Stomach smooth muscle (tissue), 2 donors: ENCODE measurements around the gene CHRM5.

Experiments used
- H3K27ac ChIP-seq: one replicate; pipeline ENCODE4 v1.7.0; 2013; ENCODE audit warnings: mild to moderate bottlenecking, low read length, inconsistent platforms
- H3K27me3 ChIP-seq, 2 donors: one replicate each; pipeline ENCODE4 v1.7.0; 2013; ENCODE audit warnings: low read length in 2 of 2; ENCODE audit not compliant: insufficient read depth in 2 of 2, control insufficient read depth in 1 of 2
- H3K36me3 ChIP-seq, 2 donors: one replicate each; pipeline ENCODE4 v1.7.0; 2013; ENCODE audit warnings: low read length in 2 of 2; ENCODE audit not compliant: control insufficient read depth in 2 of 2, insufficient read depth in 2 of 2
- H3K4me1 ChIP-seq: one replicate; pipeline ENCODE4 v1.7.0; 2013; ENCODE audit warnings: low read length; ENCODE audit not compliant: control insufficient read depth, insufficient read depth
- H3K4me3 ChIP-seq, 2 donors: one replicate each; pipeline ENCODE4 v1.7.0; 2013; ENCODE audit warnings: low read length in 2 of 2
- H3K9ac ChIP-seq, 2 donors: one replicate each; pipeline ENCODE4 v1.7.0; 2013; ENCODE audit warnings: low read length in 2 of 2, mild to moderate bottlenecking in 1 of 2
- H3K9me3 ChIP-seq, 2 donors: one replicate each; pipeline ENCODE4 v1.7.0; 2013; ENCODE audit warnings: low read length in 2 of 2; ENCODE audit not compliant: control insufficient read depth in 2 of 2
- donor health status: healthy.
- donor health status: Pancreatic carcinoma.

The CHRM5 gene

DNA sequence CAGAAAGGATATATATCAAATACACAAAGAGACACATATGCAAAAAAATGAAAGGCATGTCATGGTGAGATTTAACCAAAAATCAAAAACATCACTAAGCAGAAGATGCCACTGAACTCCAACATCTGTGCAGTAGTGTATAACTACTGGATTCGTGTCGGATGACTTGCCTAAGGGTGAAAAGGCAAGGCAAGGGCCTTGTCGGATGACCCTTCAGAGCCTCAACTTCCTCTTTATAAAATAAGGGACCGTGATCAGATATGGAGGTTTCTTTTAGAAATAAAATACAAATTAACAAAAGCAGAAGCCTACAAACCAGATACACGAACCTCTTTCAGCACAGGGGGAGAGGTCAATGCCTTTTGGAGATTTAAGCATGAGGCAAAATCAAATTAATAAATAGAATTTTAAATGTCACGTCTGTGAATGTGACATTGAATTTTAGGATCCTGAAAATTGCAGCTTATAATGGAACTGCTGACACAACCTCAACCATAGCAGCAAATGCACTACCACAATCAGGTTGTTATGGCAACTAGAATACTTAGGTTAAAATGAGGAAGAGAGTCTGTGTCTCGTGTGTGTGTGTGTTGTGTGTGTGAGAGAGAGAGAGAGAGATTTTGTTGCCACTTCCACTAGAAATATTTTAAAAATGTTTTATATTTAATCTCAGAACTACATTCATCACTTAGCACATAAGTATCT, 8.3 kb upstream of the CHRM5 start:
- Histone ChIP-seq H3K27ac (no peak overlapping the region), H3K4me1 (no peaks in the 10 kb centered on the region), H3K4me3 (no peak overlapping the region), H3K9me3 (no peaks in the 10 kb centered on the region), H3K9ac (no peak overlapping the region), H3K36me3 (no peaks in the 10 kb centered on the region), H3K27me3 (no peaks in the 10 kb centered on the region)

DNA sequence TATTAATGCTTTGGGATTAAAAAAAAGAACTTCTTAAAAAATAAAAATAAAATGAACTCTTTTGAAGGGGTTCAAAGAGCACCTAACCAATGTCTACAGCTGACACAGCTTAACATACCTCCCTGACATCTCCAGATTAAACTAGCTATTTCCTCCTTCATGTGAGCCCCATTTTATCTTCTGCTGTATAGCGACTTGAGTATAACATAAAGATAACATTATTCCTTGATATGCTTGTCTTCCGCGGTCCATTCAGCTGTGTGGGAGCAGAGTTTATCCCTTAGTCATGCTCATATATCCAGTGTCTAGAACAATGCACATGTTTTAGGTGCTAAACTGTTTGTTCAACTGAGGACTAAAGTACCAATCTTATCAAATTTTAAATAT, 7.8 kb upstream of the CHRM5 start:
- no peak overlapping the region for H3K9ac ChIP-seq

DNA sequence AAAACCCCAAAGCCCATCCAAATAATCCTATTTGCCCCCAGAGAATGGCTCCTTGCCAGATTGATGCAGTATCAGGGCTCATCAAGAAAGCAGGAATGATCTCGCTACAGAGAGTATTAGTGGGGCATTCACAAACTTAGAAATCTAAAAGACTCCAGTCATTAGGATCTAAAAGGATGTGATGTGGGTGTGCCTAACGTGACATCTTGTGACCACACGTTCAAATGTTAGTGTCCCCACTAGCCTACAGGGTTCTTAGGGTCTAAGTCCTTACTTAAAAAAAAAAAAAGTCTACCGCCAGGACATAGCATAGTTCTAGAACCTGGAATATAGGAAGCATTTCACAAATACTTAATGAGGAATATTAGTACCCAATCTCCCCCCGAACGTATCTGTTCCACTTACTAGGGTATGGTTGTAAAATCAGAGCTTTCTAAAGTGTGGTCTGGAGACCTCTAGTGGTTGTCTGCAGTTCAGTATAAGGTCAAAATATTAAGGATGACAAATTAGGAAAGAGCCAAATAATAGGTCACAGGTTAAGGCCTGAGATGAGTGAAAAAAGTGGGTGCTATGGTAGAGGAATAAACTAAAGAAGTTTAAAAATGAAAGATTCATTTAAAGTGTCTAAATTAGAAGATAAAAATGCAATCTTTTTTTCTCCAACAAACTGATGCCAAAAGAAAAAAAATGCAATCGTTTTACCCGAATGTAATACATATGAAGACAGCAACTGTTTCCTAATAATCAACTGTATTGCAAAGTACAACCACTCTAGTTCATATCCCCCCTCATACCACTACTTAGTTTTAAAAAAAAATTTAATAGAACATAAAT, 4.2 kb upstream of the CHRM5 start:
- no peak overlapping the region for H3K4me3 ChIP-seq
- H3K27me3 ChIP-seq = no peaks in the 10 kb centered on the region
- H3K4me1 ChIP-seq = no peaks in the 10 kb centered on the region
- H3K9ac ChIP-seq = no peak overlapping the region
- H3K9me3 ChIP-seq = no peaks in the 10 kb centered on the region
- no peaks in the 10 kb centered on the region for H3K36me3 ChIP-seq
- no peak overlapping the region for H3K27ac ChIP-seq

More for the DNA sequence above, 7.8 kb upstream of the CHRM5 start:
- H3K4me3 ChIP-seq = no peak overlapping the region
- no peaks in the 10 kb centered on the region for H3K27me3 ChIP-seq
- H3K36me3 ChIP-seq = no peaks in the 10 kb centered on the region
- H3K4me1 ChIP-seq = no peaks in the 10 kb centered on the region
- no peaks in the 10 kb centered on the region for H3K9me3 ChIP-seq
- no peak overlapping the region for H3K27ac ChIP-seq

DNA sequence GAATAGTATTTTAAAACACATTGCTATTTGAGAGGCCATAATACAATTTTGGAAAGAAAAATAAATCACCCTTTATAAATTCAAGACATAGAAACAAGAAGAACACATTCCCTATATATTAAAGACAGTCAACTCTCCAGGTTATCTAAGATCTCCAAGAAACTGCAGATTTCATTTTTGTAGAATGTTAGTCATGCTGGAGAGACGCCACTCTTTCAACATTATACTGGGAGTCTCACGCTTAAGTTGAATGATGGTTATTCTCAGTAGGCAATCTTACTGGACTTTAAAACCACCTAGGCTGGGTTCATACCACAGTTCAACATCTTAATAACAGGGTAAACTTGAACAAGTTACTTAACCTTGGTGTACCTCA, 3.6 kb upstream of the CHRM5 start:
- H3K4me3 ChIP-seq = no peak overlapping the region
- no peak overlapping the region for H3K27ac ChIP-seq
- H3K4me1 ChIP-seq = no peaks in the 10 kb centered on the region
- H3K9me3 ChIP-seq = no peaks in the 10 kb centered on the region
- H3K36me3 ChIP-seq = no peaks in the 10 kb centered on the region
- no peak overlapping the region for H3K9ac ChIP-seq
- no peaks in the 10 kb centered on the region for H3K27me3 ChIP-seq

DNA sequence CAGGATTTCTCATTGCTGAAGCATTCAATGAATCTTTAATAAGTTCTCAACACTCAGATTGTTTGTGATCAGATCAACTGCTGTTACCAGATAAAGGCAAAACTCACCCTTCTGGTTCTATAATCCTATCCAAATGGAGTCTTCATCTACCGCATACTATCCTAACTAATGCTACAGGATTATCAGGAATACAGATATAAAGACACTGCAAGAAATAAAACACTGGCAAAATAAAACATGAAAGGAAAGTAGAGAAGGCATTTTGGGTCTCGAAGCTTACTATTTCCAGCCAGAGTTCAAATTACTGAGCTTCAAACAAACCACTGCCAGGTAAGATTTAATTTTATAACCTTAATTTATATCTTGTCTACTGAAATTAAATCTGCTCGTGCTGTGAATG, 524 bp downstream of the CHRM5 start:
- Histone ChIP-seq H3K4me1 (no peaks in the 10 kb centered on the region), H3K9ac (no peak overlapping the region), H3K27me3 (no peaks in the 10 kb centered on the region), H3K36me3 (no peaks in the 10 kb centered on the region), H3K27ac (no peak overlapping the region), H3K4me3 (no peak overlapping the region), H3K9me3 (no peaks in the 10 kb centered on the region)

DNA sequence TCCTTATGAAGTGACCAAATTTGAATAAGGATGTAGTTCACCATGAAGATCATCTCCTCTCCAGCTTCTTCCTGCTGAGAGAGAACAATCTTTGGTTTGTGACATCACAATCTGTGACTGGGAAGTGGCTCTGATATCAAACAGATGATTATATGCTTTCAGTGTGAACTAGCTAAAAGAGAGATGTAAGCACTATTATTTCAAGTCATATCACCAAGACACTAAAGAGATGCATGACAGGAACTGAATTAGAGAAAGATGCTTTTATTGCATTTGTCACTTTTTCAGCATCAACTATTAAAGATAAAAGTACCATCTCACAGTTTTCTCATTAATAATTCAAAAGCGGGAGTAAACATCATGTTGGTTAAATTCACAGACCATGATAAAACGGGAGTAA, 3.5 kb downstream of the CHRM5 start:
- H3K9ac ChIP-seq = no peak overlapping the region

DNA sequence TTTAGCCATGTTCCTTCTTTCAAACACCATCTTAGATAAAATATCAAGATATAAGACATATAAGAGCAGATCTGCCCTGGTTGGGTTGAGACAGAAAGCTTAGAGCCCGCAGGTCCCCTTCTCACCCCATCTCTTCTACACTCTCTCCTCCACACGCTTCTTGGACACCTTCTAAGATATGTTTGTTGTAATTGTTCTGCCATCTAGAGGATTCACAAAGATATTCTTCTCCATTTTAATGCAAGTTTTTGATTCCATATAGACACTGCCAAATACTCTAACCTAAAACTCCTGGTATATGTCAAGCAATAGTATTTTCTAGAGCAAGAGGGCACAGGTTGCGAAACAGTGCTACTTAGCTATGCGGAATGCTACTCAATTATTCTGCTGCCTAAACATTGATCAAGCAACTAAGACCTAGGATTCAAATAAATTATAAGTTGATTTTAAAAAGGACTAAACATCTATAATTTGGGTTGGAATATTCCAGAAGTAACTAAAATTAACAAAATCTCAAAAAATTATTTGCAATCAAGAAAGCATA, 6.8 kb downstream of the CHRM5 start:
- Histone ChIP-seq H3K9ac (no peak overlapping the region), H3K4me3 (no peak overlapping the region), H3K27me3 (no peaks in the 10 kb centered on the region), H3K4me1 (no peaks in the 10 kb centered on the region), H3K9me3 (no peaks in the 10 kb centered on the region), H3K27ac (no peak overlapping the region), H3K36me3 (no peaks in the 10 kb centered on the region)

More for the DNA sequence above, 3.5 kb downstream of the CHRM5 start:
- H3K4me3 ChIP-seq = no peak overlapping the region
- no peaks in the 10 kb centered on the region for H3K4me1 ChIP-seq
- H3K36me3 ChIP-seq = no peaks in the 10 kb centered on the region
- no peak overlapping the region for H3K27ac ChIP-seq
- no peaks in the 10 kb centered on the region for H3K27me3 ChIP-seq
- no peaks in the 10 kb centered on the region for H3K9me3 ChIP-seq

DNA sequence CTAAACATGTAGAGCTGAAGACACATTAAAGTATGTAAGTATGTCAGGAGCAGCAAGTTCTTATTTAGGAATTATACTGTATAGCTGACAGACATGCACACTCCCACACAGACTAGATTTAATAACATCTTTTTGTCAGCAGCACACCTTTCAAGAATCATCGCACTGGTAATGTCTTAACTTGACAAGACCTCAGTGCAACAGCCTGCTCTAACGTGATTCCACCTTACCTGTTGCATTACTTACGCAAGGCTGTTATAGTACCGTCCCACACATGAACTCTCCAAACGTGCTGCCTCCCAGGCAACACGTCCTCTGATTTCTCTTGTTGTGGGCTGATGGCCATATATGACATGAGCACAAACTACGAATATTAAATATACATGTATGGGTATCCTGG, 11.9 kb downstream of the CHRM5 start:
- no peaks in the 10 kb centered on the region for H3K27me3 ChIP-seq
- H3K36me3 ChIP-seq = no peaks in the 10 kb centered on the region
- no peaks in the 10 kb centered on the region for H3K4me1 ChIP-seq
- H3K9me3 ChIP-seq = no peaks in the 10 kb centered on the region
- no peak overlapping the region for H3K9ac ChIP-seq
- no peak overlapping the region for H3K4me3 ChIP-seq
- H3K27ac ChIP-seq = no peak overlapping the region

DNA sequence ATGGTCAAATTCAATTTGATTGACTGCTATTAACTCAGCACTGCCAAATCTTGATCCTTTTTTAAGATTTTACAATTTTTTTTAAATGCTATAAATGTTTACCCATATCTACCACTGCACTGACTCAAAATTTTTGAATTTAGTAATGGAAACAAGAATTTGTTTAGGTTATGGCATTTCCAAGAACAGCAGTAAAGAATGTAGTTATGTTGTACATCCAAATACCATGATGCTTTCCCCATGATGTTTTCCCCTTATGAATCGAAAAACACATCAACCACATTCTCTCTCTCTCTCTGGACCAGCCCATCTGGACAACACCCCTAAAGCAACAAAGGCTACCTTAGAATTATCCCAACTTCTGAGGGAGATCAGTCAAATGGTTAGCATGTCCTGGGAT, 14.2 kb downstream of the CHRM5 start:
- Histone ChIP-seq H3K4me1 (peaks cover 2% of the 10 kb centered on the region), H3K9me3 (no peaks in the 10 kb centered on the region), H3K9ac (no peak overlapping the region), H3K36me3 (no peaks in the 10 kb centered on the region), H3K27ac (no peak overlapping the region), H3K4me3 (no peak overlapping the region), H3K27me3 (no peaks in the 10 kb centered on the region)

- Histone ChIP-seq H3K9ac (no peak overlapping the region), H3K9me3 (no peaks in the 10 kb centered on the region), H3K27me3 (no peaks in the 10 kb centered on the region), H3K27ac (no peak overlapping the region), H3K4me3 (no peak overlapping the region), H3K4me1 (peaks cover 3% of the 10 kb centered on the region), H3K36me3 (no peaks in the 10 kb centered on the region)
Measured at GRCh38 chr15:33985287-33985686, 17.0 kb downstream of the CHRM5 start.

- Histone ChIP-seq H3K36me3 (no peaks in the 10 kb centered on the region), H3K9ac (no peak overlapping the region), H3K4me1 (peaks cover 3% of the 10 kb centered on the region), H3K27ac (no peak overlapping the region), H3K4me3 (no peak overlapping the region), H3K9me3 (no peaks in the 10 kb centered on the region), H3K27me3 (no peaks in the 10 kb centered on the region)
Measured at GRCh38 chr15:33985751-33986150, 17.5 kb downstream of the CHRM5 start.
